Astrocyte (in vitro differentiated cells and primary cell): ENCODE data around the gene RUSF1. TPM values are rescaled to one million over a fixed set of nuclear protein-coding genes. Genes with fewer than 3 reads are reported as not detected.
A peak's percentile ranks its signal among the peaks of the same experiment; 100 is the strongest.
"Not testable (repeated sequence)": the region's sequence is repeated elsewhere in the genome, so short reads cannot be mapped to it uniquely, and the experiment has no call there.

Experiments used
- DNase-seq: peaks from one replicate; pipeline ENCODE4 v3.0.0-alpha.2; 2010; ENCODE audit warnings: low read depth
- FAIRE-seq: peaks from 2 replicates; lab custom pipeline; 2011; peaks lifted over from hg19 to GRCh38; lab: Jason Lieb, UNC
- H2AFZ ChIP-seq: 2 replicates; pipeline ENCODE4 v1.6.0; 2012; ENCODE audit warnings: low read depth, low read length, inconsistent platforms
- H3K27ac ChIP-seq: 2 replicates; pipeline ENCODE4 v1.5.1; 2011; ENCODE audit warnings: low read depth, low read length, inconsistent platforms
- H3K27me3 ChIP-seq: 2 replicates; pipeline ENCODE4 v1.6.0; 2011; ENCODE audit warnings: low read length, inconsistent platforms; ENCODE audit not compliant: insufficient read depth
- H3K36me3 ChIP-seq: 2 replicates; pipeline ENCODE4 v1.5.1; 2011; ENCODE audit warnings: low read length, inconsistent platforms; ENCODE audit not compliant: insufficient read depth
- H3K4me1 ChIP-seq: 2 replicates; pipeline ENCODE4 v1.5.1; 2011; ENCODE audit warnings: low read length, inconsistent platforms; ENCODE audit not compliant: insufficient read depth
- H3K4me2 ChIP-seq: 2 replicates; pipeline ENCODE4 v1.6.0; 2012; ENCODE audit warnings: low read length, inconsistent platforms
- H3K4me3 ChIP-seq: 2 replicates; pipeline ENCODE4 v1.5.1; 2011; ENCODE audit warnings: low read depth, mild to moderate bottlenecking, low read length, inconsistent platforms; ENCODE audit not compliant: insufficient read depth
- H3K79me2 ChIP-seq: 2 replicates; pipeline ENCODE4 v1.6.0; 2012; ENCODE audit warnings: mild to moderate bottlenecking, low read length, inconsistent platforms; ENCODE audit not compliant: insufficient read depth
- H3K9ac ChIP-seq: 2 replicates; pipeline ENCODE4 v1.6.0; 2012; ENCODE audit warnings: mild to moderate bottlenecking, low read length, inconsistent platforms
- H3K9me3 ChIP-seq: 2 replicates; pipeline ENCODE4 v1.5.1; 2012; ENCODE audit warnings: low read depth, mild to moderate bottlenecking, low read length, inconsistent platforms; ENCODE audit not compliant: insufficient read depth
- H4K20me1 ChIP-seq: 2 replicates; pipeline ENCODE4 v1.6.0; 2012; ENCODE audit warnings: low read length, inconsistent platforms; ENCODE audit not compliant: insufficient read depth
- H3K27ac Mint-ChIP-seq: one replicate; pipeline ENCODE4 v1.8.0; 2021; ENCODE audit warnings: mild to moderate bottlenecking, mixed read lengths; ENCODE audit not compliant: unreplicated experiment
- H3K27me3 Mint-ChIP-seq: one replicate; pipeline ENCODE4 v1.8.0; 2021; ENCODE audit warnings: low read depth, mixed read lengths; ENCODE audit not compliant: unreplicated experiment
- H3K36me3 Mint-ChIP-seq: one replicate; pipeline ENCODE4 v1.8.0; 2021; ENCODE audit warnings: low read depth, mixed read lengths; ENCODE audit not compliant: unreplicated experiment
- H3K4me1 Mint-ChIP-seq: one replicate; pipeline ENCODE4 v1.8.0; 2021; ENCODE audit warnings: low read depth, mixed read lengths; ENCODE audit not compliant: unreplicated experiment
- H3K4me3 Mint-ChIP-seq: one replicate; pipeline ENCODE4 v1.8.0; 2021; ENCODE audit warnings: mild to moderate bottlenecking, moderate library complexity, mixed read lengths; ENCODE audit not compliant: unreplicated experiment
- H3K9me3 Mint-ChIP-seq: one replicate; pipeline ENCODE4 v1.8.0; 2021; ENCODE audit warnings: mild to moderate bottlenecking, mixed read lengths; ENCODE audit not compliant: unreplicated experiment
- EZH2 ChIP-seq: IDR thresholded peaks from 2 replicates; pipeline ENCODE4 v1.6.1; 2012; ENCODE audit warnings: mild to moderate bottlenecking, low read length, inconsistent platforms; ENCODE audit not compliant: insufficient read depth
- total RNA-seq: library from RNA; stranded (reverse); gene quantifications from 2 replicates; pipeline ENCODE4 v1.2.1, GENCODE V29; 2021
- TF ChIP-seq, protein P1 (sequence below): IDR thresholded peaks from 2 replicates; pipeline ENCODE4 v1.5.1; 2011; ENCODE audit warnings: low read depth, mild to moderate bottlenecking, inconsistent platforms, low read length, moderate library complexity; ENCODE audit not compliant: insufficient read depth

The RUSF1 gene
- total RNA-seq, 1 donor from 2014 or later, result 33.9 TPM

- peaks cover 48% of the 10 kb centered on the region for H3K4me1 ChIP-seq
- H3K4me3 ChIP-seq, result no peak overlapping the region
- H3K9ac ChIP-seq, result peak overlapping the region; percentile 41
- DNase-seq, result peak; percentile 91
- H3K27ac ChIP-seq, result peak overlapping the region; percentile 79
- H3K36me3 ChIP-seq, result no peaks in the 10 kb centered on the region
- no peaks in the 10 kb centered on the region for H3K9me3 Mint-ChIP-seq
- H4K20me1 ChIP-seq, result peaks cover 44% of the 10 kb centered on the region
- H3K36me3 Mint-ChIP-seq, result peaks cover 2% of the 10 kb centered on the region
- H3K27me3 ChIP-seq, result no peaks in the 10 kb centered on the region
- peak; percentile 9 for FAIRE-seq
- H2AFZ ChIP-seq, result no peak overlapping the region
- H3K27ac Mint-ChIP-seq, result peak overlapping the region; percentile 99
- TF ChIP-seq, protein P1, sequence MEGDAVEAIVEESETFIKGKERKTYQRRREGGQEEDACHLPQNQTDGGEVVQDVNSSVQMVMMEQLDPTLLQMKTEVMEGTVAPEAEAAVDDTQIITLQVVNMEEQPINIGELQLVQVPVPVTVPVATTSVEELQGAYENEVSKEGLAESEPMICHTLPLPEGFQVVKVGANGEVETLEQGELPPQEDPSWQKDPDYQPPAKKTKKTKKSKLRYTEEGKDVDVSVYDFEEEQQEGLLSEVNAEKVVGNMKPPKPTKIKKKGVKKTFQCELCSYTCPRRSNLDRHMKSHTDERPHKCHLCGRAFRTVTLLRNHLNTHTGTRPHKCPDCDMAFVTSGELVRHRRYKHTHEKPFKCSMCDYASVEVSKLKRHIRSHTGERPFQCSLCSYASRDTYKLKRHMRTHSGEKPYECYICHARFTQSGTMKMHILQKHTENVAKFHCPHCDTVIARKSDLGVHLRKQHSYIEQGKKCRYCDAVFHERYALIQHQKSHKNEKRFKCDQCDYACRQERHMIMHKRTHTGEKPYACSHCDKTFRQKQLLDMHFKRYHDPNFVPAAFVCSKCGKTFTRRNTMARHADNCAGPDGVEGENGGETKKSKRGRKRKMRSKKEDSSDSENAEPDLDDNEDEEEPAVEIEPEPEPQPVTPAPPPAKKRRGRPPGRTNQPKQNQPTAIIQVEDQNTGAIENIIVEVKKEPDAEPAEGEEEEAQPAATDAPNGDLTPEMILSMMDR, result no peak
- TF ChIP-seq EZH2, result no peak
- peaks cover 28% of the 10 kb centered on the region for H3K79me2 ChIP-seq
- H3K4me2 ChIP-seq, result peak overlapping the region; percentile 66
- H3K4me1 Mint-ChIP-seq, result peaks cover 38% of the 10 kb centered on the region
- peak overlapping the region; percentile 67 for H3K4me3 Mint-ChIP-seq
- no peaks in the 10 kb centered on the region for H3K27me3 Mint-ChIP-seq
- H3K9me3 ChIP-seq, result no peaks in the 10 kb centered on the region
These were observed 55.5 kb downstream of the RUSF1 start for GRCh38 chr16:31452631-31453106.

DNA sequence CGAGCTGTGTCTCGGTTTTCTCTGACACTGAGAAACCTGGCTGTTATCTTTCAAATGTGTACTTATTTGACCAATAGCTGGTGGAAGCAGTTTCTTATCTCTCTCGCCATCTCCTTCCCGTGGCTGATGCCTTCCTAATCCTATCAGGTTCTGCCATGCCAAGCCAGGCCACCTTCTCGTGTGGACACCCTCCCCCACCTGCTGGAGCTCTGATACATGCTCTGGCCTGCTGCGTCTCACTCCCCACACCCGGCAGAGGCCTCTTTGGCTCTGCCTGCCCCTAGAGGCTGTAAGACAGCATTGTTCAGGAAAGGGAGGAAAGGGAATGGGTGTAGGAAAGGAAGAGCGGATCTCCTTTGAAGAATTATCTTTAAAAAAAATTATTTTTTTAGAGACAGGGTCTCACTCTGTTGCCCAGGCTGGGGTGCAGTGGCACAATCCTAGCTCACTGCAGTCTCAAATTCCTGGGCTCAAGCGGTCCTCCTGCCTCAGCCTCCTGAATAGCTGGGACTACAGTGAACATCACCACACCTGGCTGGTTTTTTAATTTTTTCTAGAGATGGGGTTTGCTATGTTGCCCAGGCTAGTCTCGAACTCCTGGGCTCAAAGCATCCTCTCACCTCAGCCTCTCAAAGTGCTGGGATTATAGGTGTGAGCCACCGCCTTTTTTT lies 56.4 kb downstream of the RUSF1 start:
- Histone ChIP-seq H3K9me3 (no peaks in the 10 kb centered on the region), H3K4me1 (peaks cover 40% of the 10 kb centered on the region), H2AFZ (no peak overlapping the region), H4K20me1 (peaks cover 35% of the 10 kb centered on the region), H3K27ac (peak overlapping the region; percentile 79), H3K9ac (no peak overlapping the region), H3K27me3 (no peaks in the 10 kb centered on the region), H3K36me3 (no peaks in the 10 kb centered on the region), H3K4me2 (peak overlapping the region; percentile 66), H3K4me3 (no peak overlapping the region), H3K79me2 (peaks cover 20% of the 10 kb centered on the region)
- DNase-seq, result peak; percentile 59
- peak overlapping the region; percentile 99 for H3K27ac Mint-ChIP-seq
- no peak overlapping the region for H3K4me3 Mint-ChIP-seq
- no peak for TF ChIP-seq EZH2
- TF ChIP-seq, protein P1, result peak; percentile 58
- no peaks in the 10 kb centered on the region for H3K9me3 Mint-ChIP-seq
- no peak for FAIRE-seq
- H3K27me3 Mint-ChIP-seq, result no peaks in the 10 kb centered on the region
- peaks cover 2% of the 10 kb centered on the region for H3K36me3 Mint-ChIP-seq
- H3K4me1 Mint-ChIP-seq, result peaks cover 34% of the 10 kb centered on the region

GRCh38 chr16:31451201-31451600 lies 57.0 kb downstream of the RUSF1 start:
- Histone ChIP-seq H3K36me3 (no peaks in the 10 kb centered on the region), H3K4me1 (peaks cover 35% of the 10 kb centered on the region), H3K79me2 (peaks cover 14% of the 10 kb centered on the region), H3K4me3 (no peak overlapping the region), H3K4me2 (peak overlapping the region; percentile 66), H3K9ac (no peak overlapping the region), H3K27ac (no peak overlapping the region), H3K27me3 (no peaks in the 10 kb centered on the region), H4K20me1 (peaks cover 30% of the 10 kb centered on the region), H3K9me3 (no peaks in the 10 kb centered on the region), H2AFZ (no peak overlapping the region)
- Mint-ChIP-seq H3K27me3 (no peaks in the 10 kb centered on the region), H3K36me3 (peaks cover 2% of the 10 kb centered on the region), H3K9me3 (no peaks in the 10 kb centered on the region), H3K27ac (peak overlapping the region; percentile 72), H3K4me3 (no peak overlapping the region), H3K4me1 (peaks cover 32% of the 10 kb centered on the region)
- no peak for DNase-seq
- no peak for FAIRE-seq
- TF ChIP-seq, protein P1, result no peak
- no peak for TF ChIP-seq EZH2

DNA sequence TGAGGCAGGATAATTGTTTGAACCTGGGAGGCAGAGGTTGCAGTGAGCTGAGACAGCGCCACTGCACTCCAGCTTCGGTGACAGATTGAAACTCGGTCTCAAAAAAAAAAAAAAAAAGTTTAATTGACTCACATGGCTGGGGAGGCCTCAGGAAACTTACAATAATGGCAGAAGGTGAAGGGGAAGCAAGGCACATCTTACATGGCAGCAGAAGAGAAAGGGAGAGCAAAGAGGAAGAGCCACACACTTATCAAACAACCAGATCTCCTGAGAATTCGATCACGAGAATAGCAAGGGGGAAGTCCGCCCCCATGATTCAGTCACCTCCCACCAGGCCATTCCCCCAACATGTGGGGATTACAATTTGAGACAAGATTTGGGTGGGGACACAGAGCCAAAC lies 62.3 kb downstream of the RUSF1 start:
- not testable (repeated sequence) for H3K4me1 ChIP-seq, H3K36me3 ChIP-seq, H3K9ac ChIP-seq, H3K27me3 Mint-ChIP-seq, H3K4me1 Mint-ChIP-seq, H3K4me2 ChIP-seq, H3K4me3 ChIP-seq, H3K36me3 Mint-ChIP-seq, H3K79me2 ChIP-seq, H3K4me3 Mint-ChIP-seq, H3K27ac Mint-ChIP-seq, H3K9me3 ChIP-seq, H4K20me1 ChIP-seq, H3K9me3 Mint-ChIP-seq, H2AFZ ChIP-seq, H3K27me3 ChIP-seq, FAIRE-seq, H3K27ac ChIP-seq, DNase-seq
